NCI-H526 treated with DMSO at 0.1 percent for 48 hours (cell line): ENCODE measurements around the gene PHRF1.
"Not testable (repeated sequence)": the region's sequence is repeated elsewhere in the genome, so short reads cannot be mapped to it uniquely, and the experiment has no call there.

ENCODE experiments used
- DNase-seq: peaks from one replicate; lab custom pipeline; 2025; lab: John Stamatoyannopoulos, UW

Gene PHRF1

DNA sequence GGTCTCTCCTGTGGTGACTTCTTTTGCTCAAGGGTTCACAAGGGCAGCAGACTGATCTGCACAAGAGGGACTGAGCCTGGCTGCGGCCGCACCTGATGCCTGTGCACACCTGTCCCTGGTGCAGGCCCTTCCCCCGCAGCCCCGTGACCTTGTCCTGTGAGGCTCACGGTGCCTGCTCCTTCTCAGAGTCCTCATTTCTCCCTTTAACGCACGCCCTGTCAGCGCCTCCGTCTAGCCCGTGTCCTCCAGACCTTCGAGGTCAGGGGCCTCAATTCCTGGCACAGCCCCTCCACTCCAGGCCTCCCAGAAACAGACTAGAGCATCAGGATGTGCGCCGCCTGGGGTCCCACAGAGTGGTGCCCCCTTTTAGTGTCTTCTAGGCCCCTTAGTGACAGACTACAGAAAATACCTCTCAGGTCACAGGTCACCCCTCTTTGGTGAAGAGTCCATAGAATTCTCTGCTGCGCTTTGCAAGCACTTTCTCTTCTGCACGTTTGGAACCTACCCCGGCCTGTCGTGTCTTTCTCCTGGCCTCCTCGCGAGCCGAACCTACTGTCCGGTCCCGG, 59.8 kb downstream of the PHRF1 start:
- no peak for DNase-seq

DNA sequence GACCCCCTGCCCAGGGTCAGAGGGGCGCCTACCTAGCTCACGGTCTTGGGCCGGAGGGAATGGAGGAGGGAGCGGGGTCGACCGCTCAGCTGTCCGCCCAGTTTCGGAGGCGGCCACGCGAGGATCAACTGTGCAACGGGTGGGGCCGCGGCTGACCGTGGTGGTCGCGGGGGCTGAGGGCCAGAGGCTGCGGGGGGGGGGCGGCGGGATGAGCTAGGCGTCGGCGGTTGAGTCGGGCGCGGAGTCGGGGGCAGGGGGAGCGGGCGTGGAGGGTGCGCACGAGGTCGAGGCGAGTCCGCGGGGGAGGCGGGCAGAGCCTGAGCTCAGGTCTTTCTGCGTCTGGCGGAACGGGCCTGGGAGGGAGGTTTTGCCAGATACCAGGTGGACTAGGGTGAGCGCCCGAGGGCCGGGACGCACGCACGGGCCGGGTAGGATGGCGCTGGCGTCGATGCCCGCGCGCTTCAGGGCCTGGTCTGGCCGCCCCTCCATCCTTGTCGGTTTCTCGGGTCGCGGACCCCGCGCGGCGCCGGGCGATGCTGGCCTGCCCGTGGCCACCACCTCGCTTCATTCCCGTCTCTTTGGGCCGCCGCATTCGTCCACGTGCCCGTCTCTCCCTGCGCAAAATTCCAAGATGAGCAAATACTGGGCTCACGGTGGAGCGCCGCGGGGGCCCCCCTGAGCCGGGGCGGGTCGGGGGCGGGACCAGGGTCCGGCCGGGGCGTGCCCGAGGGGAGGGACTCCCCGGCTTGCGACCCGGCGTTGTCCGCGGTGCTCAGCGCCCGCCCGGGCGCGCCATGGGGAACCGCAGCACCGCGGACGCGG, 60.5 kb downstream of the PHRF1 start, which contains the start of gene DRD4:
TSS of gene DRD4 (plus strand) at position 759 of the 822 bp plus-strand sequence. CDS start at position 795, 36 bp downstream.
- DNase-seq, result no peak

GRCh38 chr11:637333-637592, 61.0 kb downstream of the PHRF1 start:
- DNase-seq, result no peak

DNA sequence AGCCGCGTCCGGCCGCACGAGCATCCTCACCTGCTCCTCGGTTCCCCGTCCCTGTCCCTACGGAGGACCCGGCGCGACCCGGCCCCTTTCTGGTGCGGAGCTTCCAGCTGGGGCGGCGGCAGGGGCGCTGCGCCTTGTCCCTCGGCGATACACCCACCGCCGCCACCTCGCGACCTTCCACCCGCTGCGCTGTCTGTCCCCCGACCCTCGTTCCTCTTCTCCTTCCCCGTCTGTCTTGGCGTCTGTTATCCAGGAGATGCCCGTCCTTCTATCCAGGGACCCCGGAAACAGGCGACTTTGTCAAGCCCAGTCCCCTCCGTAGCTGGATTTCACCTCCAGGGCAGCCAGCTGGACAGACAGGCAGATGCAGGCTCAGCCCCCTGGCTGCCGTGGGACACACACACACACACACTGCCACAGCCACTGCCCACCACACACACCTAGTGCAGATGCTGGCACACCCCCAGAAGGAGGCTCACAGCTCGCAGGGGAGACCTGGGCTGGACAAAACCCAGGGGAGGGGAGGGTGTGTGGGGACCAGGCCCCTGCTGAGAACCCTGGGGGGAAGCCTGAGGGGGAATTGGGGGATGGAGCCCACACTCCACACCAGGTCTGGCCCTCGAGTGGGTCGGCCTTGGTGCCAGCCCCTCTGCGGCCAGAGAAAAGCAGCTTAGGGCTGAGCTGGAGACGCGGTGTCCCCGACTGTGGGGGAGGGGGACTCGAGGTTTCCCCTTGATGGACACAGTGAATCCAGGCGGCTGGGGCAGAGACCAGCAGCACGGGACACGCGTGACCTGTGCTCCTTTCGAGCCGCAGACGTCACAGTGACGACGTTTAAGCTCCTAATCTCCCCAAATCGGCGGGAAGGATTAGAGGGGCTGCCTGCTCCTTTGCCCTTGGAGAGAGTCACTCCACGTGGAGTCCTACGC, 61.6 kb downstream of the PHRF1 start:
- no peak for DNase-seq

GRCh38 chr11:638631-639331, 62.5 kb downstream of the PHRF1 start:
- no peak for DNase-seq

GRCh38 chr11:639332-639955, 63.2 kb downstream of the PHRF1 start:
- DNase-seq, result no peak

- no peak for DNase-seq
Measured at GRCh38 chr11:640021-640706, 63.9 kb downstream of the PHRF1 start.

- DNase-seq, result no peak
Measured at GRCh38 chr11:641806-642370, 65.6 kb downstream of the PHRF1 start.

DNA sequence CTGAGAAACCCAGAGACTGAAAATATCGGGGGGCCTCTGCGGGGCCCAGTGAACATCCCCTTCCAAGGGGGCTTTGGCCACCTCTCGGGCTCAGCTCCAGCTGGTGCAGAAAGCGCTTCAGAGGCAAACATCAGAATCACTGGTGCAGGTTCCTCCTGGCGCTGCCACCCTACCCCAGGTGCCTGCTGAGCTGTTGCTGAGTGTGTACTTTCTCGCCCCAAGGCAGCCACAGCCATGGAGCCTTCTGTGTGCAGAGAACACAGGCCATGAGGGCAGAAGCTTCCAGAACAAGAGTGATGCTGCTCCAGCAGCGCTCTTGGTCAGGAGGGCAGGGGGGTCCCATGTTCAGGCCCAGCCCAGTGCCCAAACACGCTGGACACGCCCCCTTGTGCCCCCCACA, 67.1 kb downstream of the PHRF1 start:
- no peak for DNase-seq

- no peak for DNase-seq
Measured at GRCh38 chr11:643849-644738, 67.8 kb downstream of the PHRF1 start.

- no peak for DNase-seq
Measured at GRCh38 chr11:645536-645935, 69.3 kb downstream of the PHRF1 start.

DNA sequence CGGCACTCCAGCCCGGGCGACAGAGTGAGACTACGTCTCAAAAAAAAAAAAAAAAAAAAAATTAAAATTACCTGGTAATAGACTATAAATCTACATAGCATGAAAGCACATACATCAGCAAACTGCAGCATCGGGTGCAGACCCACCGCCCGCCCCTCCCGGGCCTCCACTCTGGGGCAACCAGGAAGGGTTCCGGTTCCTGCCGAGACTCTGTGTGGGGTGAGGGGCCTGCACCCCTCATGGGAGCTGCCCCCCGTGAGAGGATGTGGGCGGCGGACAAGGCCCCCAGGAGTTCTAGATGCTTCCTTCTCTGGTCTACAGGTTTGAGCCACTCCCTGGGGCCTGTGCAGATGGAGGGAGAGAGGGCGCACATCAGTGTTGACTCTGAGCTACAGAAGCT, 69.9 kb downstream of the PHRF1 start:
- DNase-seq, result no peak

GRCh38 chr11:647672-648158, 71.4 kb downstream of the PHRF1 start:
- DNase-seq, result not testable (repeated sequence)

DNA sequence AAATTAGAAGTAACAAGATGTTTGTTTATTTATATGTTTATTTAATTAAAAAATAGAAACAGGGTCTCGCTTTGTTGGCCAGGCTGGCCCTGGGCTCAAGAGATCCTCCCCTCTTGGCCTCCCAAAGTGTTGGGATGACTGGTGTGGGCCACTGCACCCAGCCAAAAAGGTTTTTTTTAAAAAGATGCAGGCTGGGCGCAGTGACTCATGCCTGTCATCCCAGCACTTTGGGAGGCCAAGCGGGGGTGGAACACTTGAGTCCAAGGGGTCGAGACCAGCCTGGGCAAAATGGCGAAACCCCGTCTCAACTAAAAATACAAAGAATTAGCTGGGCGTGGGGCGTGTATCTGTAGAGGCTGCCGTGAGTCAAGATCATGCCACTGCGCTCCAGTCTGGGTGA, 74.2 kb downstream of the PHRF1 start:
- DNase-seq, result no peak

GRCh38 chr11:653136-653535, 76.9 kb downstream of the PHRF1 start:
- DNase-seq, result not testable (repeated sequence)

- DNase-seq, result no peak
Measured at GRCh38 chr11:653837-654236, 77.6 kb downstream of the PHRF1 start.

GRCh38 chr11:654444-654843, 78.2 kb downstream of the PHRF1 start:
- not testable (repeated sequence) for DNase-seq

- DNase-seq, result no peak
Measured at GRCh38 chr11:655036-655726, 78.9 kb downstream of the PHRF1 start.

DNA sequence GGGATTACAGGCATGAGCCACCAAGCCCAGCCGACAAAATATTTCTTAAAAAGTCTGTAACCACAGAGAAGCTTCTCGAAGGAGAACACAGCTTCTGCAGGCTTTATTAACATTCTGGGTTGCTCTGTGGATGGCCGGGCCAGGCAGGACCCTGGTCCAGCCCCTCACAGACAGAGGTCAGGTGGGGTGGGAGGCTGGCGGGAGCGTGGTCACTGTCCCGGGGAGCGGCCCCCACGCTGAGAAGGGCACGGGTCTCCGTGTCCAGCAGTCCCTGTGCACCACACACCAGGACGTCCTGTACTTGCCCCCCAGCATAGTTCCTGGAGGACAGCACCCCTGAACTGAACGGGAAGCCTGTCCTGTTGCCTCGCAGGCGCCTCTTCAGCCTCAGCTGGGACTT, 80.2 kb downstream of the PHRF1 start:
- DNase-seq, result no peak
